RWPE1 (cell line): Measurements from ENCODE around the gene MRGPRE.

Source experiments
- CTCF ChIA-PET: fragments of 350-600 bp; sonication (Branson Sonifier 250); formaldehyde crosslinking; extraction: SDS; loops from one replicate; lab custom pipeline; 2021; lab: Yijun Ruan, JAX
- POLR2A ChIA-PET: fragments of 400-600 bp; formaldehyde crosslinking; extraction: SDS; loops from one replicate; lab custom pipeline; 2020; ENCODE audit warnings: antibody characterized with exemption; ENCODE audit not compliant: low non-redundant PET; lab: Yijun Ruan, JAX
- DNase-seq: peaks from one replicate; pipeline ENCODE4 v3.0.0; 2012; ENCODE audit warnings: low spot score
- H3K27ac ChIP-seq: fragments of 450-650 bp; 2 replicates; pipeline ENCODE4 v1.5.1; 2017
- TF ChIP-seq, protein P1 (sequence below): fragments of 450-650 bp; conservative IDR thresholded peaks from 2 replicates; pipeline ENCODE4 v1.5.1; 2017; ENCODE audit warnings: low read depth, mild to moderate bottlenecking

MRGPRE gene

DNA sequence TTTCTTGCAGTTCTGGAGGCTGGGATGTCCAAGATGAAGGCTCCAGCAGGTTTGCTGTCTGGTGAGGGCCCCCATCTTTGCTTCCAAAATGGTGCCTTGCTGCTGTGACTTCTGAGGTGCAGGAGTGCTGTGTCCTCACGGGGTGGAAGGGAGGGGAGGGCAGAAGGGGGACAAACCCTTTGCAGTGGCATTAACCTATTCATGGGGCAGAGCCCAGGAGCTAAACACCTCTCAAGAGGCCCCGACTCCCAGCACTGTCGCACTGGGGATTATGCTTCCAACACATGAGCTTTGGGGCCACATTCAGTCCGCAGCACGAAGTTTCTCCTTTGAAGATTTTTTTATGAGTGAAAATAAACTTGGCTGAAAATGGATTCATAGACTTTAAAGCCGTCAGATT lies 41.6 kb downstream of the MRGPRE start:
- ChIA-PET CTCF (interaction anchor here (0.5 kb wide), 1 partner anchor 692 kb away, joined by 3 read pairs; no protein-coding TSS in a partner anchor), POLR2A (no interaction called here)
- H3K27ac ChIP-seq, result no peak overlapping the region
- DNase-seq, result no peak
- TF ChIP-seq, protein P1, sequence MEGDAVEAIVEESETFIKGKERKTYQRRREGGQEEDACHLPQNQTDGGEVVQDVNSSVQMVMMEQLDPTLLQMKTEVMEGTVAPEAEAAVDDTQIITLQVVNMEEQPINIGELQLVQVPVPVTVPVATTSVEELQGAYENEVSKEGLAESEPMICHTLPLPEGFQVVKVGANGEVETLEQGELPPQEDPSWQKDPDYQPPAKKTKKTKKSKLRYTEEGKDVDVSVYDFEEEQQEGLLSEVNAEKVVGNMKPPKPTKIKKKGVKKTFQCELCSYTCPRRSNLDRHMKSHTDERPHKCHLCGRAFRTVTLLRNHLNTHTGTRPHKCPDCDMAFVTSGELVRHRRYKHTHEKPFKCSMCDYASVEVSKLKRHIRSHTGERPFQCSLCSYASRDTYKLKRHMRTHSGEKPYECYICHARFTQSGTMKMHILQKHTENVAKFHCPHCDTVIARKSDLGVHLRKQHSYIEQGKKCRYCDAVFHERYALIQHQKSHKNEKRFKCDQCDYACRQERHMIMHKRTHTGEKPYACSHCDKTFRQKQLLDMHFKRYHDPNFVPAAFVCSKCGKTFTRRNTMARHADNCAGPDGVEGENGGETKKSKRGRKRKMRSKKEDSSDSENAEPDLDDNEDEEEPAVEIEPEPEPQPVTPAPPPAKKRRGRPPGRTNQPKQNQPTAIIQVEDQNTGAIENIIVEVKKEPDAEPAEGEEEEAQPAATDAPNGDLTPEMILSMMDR, result no peak

DNA sequence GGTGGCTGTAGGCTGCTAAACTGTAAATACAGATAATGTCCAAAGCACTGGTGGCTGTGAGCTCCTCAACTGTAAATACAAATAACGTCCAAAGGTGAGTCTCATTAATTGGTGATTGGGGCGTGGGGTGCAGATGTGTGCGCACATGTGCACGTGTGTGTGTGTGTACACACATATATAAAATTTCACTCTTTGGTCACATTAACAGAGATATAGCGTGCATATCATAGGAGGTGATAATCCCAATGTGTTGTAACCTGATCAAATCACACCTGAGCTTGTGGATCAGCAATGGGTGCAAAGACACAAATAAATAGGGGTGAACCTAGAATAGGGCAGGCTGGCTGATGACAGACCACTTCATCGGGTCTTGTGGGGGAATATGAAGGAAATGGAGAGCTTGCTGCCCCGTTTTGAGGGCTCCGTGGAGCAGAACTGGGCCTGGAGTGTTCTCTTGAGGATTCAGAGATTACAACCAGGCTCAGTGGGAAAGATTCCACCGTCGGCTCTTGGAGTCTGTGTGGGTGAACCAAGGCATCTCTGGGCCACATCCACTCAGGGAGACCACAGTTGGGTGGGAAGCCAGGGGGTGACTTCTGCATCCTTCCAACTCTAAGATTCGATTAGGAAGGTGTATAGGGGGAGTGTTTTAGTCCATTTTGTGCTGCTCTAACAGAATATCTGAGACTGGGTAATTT lies 42.2 kb downstream of the MRGPRE start:
- no peak for DNase-seq
- TF ChIP-seq, protein P1, result no peak
- ChIA-PET POLR2A (no interaction called here), CTCF (interaction anchor here (0.5 to 0.6 kb wide), 2 partner anchors 389 to 692 kb away, joined by 3 to 4 read pairs; no protein-coding TSS in a partner anchor)
- no peak overlapping the region for H3K27ac ChIP-seq

DNA sequence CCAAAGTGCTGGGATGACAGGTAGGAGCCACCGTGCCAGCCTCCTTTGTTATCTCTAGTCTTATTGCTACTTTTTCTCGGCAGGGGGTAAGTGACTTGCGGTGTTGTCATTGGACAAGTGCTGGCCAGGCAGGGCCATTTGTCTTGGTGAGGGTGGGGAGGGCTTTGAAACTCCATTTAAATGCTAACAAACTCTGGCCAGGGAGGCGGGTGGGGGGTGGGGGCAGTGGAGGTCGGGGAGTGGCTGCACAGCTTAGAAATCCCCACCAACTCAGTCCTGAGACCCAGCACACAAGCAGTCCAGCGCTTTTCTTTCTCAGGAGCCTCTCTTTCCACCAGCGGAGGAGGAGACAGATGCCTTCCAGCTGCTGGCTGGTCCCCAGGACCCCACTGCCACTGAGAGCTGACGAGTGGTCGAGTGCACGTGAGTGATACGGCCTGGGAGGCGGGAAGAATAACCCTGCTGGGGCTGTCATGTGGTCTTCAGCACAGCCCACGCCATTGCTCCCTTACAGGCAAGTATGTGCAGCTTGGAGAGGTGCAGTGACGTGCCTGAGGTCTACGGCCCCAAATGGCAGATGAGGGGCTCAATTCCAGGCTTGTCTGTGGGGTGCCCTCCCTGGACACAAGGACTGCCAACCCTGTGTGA lies 42.9 kb downstream of the MRGPRE start:
- DNase-seq, result no peak
- POLR2A ChIA-PET, result no interaction called here
- H3K27ac ChIP-seq, result no peak overlapping the region
- CTCF ChIA-PET, result interaction anchor here (0.6 kb wide), 1 partner anchor 389 kb away, joined by 4 read pairs; no protein-coding TSS in a partner anchor
- TF ChIP-seq, protein P1, result no peak

DNA sequence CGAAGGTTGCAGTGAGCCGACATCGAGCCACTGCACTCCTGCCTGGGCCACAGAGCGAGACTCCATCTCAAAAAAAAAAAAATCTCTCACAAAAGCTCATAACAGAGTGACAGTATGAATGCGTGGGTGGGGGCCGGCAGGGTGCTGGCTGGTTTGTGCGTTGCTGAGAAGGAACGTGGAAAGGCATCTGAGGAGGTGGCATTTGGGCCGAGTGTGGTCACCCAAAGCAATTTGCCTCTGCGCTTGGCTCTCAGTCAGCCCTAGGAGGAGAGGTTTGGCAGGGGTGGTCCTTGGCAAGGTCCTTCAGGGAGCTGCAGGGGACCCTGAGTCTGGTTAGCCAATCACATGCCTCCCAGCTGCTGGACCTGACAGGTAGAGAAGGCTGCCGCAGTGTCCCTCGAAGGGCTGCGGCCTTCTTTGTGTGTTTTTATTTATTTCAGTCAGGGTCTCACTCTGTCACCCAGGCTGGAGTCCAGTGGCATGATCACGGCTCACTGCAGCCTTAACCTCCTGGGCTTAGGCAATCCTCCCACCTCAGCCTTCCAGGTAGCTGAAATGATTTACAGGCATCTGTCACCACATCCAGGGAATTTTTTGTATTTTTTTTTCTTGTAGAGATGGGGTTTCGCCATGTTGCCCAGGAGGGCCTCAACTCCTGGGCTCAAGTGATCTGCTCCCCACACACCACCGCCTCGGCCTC lies 43.6 kb downstream of the MRGPRE start:
- no peak overlapping the region for H3K27ac ChIP-seq
- TF ChIP-seq, protein P1, result no peak
- CTCF ChIA-PET, result no interaction called here

GRCh38 chr11:3186166-3186953 lies 45.9 kb downstream of the MRGPRE start:
- TF ChIP-seq, protein P1, result no peak
- ChIA-PET POLR2A (no interaction called here), CTCF (no interaction called here)
- no peak overlapping the region for H3K27ac ChIP-seq
- no peak for DNase-seq

More for the DNA sequence above, 43.6 kb downstream of the MRGPRE start:
- POLR2A ChIA-PET, result no interaction called here
- no peak for DNase-seq
